Measurements from ENCODE around the gene NRXN3.

The NRXN3 gene

DNA sequence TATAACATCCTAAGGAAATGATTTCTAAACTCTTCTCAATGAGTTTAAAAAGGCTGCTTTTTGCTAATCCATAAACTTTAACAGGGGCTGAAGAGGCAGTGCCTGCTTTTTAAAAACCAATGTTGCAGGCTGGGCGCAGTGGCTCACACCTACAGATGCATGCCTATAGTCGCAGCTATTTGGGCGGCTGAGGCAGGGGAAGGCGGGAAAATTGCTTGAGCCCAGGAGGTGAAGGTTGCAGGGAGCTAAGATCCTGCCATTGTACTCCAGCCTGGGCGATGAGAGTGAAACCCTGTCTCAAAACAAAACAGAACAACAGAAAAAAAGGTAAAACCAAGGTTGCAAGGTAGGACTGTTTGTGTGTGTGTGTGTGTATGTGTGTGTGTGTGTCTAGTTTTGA lies 1509.9 kb downstream of the NRXN3 start:
- no peak for DNase-seq

DNA sequence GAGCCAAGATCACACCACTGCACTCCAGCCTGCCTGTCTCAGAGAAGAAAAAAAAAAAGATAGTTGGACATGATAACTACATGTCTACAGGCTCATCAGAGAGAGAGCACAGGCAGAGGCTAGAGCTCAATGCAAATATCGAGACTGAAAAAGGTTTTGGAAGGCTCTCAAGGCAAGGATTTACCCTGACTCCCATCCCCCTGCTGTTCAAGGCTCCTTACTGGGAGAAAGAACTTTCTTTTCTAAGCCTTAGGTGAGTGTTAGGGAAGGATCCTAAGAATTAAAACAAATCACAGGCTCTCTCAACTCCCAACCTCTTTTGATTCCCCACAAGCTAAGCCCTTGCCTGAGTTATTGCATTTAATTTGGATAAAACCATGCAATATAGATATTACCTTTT lies 1516.0 kb downstream of the NRXN3 start:
- DNase-seq, result no peak

DNA sequence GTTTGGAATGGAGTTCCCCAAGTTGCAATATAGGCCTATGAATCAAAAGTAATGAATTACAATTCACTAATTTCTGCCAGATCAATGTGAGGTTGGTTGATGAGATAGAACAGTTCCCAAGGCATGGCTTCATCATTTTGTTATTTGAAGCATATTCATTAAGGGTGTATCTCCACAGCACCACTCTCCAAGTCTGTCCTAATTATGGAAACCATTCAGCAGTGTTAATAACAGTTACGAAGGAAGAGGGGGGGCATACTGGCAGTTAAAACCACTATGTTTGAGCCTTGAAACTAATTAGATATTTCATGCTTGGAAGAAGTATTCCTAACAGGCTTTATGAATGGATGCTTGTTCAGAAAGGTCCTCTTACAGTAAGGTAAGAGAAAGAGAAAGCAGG lies 1520.8 kb downstream of the NRXN3 start:
- DNase-seq, result no peak

DNA sequence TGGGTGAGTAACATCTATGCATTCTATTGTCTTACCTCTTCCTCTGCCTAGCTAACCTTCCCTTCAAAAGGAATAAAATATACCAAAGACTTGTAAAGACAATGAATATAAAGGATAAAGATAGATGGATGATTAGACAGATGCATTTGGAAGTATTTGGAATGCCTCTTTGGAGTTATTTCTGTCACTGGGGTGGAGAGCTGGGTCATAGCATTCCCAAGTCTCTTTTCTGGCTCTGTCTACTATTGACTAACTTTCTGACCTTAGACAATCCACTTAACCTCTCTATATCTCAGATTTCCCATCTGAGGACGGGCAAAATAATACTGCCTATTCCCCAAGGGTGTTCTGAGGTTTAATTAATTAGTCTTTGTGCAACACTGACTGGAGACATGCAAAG lies 1523.8 kb downstream of the NRXN3 start:
- DNase-seq, result no peak

DNA sequence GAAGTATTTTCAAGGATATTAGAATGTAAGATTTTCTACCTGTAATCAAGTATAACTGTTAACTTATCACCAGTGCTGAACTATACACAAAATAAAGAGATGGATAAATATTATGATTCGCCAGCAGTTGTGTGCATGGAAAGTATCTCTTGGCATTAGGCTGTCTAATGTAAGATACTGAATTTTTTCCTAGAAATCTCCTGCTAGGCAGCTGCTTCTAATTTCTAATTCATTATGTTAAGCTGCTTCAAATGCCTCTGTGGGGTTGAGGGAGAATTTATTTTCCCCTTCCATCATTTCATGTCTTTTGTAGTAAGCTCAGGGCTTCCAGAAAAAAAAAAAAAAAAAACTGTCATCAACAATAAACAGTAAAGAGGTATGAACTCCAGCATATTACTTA lies 1525.1 kb downstream of the NRXN3 start:
- no peak for DNase-seq

DNA sequence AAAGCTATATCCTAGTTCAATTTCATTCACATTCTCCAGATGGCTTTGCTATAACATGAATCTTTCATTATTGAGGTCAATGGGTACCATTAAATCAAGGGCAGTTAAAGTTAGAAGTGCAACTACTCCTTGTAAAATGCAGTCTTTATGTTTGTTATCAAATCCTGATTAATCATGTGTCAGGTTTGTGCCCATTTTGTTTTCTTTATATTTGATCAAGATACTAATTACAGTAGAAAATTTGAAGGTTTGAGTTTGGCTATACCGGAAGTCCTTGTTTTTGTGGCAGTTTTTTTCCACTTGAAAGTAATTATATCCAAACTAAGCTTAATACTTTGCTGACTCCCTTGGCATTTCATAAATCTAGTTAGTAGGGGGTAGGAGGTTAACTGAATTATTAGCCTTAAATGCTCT lies 1528.1 kb downstream of the NRXN3 start:
- no peak for DNase-seq

DNA sequence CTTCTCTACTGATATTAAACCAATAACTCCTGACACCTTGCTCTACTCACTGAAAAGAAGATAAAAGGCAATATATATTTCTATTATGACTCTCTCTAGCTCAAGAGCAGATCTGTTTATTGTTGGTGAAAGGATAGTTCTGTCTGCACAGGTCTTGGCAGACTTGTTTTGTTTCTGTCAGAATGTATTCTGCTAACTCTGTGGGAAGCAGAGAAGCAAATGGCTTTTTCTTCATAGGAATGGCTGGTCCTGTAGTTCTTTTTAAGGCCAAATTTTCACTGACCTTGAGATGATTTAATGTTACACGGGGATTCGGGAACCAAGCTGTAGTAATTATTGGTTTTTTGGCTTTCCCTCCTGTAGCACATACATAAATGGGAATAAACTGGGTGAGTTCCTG lies 1529.0 kb downstream of the NRXN3 start:
- no peak for DNase-seq

DNA sequence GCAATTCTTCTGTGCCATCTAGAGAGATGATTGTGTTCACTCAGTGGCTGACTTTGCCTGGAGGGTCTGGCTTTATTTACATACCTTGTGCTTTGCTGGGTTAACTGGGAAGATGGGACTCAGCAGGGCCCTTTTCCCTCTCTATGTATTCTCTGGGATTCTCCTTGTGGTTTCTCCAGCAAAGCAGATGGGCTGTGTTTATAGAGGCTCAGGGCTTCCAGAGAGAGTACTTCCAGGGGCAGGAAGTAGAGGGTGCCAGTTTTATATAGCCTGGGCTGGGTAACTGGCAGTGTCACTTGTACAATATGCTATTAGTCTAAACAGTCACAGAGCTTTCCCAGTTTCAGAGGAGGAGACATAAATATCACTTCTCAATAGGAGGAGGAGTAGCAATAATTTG lies 1531.2 kb downstream of the NRXN3 start:
- no peak for DNase-seq

DNA sequence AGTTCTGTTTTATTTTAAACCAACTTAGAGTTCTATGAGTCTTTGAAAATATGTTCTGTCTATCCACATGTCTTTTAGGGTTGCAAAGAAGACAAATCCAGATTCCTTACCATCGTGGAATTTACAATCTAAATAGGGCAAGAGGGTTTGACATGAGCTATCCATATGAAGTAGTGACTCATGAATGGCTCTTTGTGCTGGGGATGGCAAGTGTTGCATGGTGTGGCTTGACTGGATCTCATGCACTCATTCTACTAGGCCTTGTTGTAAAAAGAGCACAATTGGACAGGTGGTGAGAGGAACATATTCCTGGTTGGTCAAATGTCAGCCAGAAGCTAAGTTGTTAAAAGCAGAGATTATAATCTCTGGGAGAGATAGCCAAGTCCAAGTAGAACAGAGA lies 1532.0 kb downstream of the NRXN3 start:
- DNase-seq, result no peak

DNA sequence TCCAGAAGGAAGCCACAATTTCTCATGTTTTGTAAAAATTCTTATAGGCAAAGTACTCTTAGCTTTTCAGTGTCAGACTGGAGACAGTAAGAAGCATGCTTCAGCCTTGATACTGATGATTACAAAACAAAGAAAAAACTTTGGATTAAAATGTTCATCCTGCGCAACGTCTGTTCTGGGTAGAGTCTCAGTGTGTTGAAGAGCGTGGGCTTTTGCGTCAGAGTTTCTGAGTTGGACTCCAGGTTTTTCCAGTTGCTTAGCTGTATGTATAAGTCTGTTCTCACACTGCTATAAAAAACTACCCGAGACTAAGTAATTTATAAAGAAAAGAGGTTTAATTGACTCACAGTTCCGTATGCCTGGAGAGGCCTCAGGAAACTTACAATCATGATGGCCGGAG lies 1533.0 kb downstream of the NRXN3 start:
- no peak for DNase-seq

DNA sequence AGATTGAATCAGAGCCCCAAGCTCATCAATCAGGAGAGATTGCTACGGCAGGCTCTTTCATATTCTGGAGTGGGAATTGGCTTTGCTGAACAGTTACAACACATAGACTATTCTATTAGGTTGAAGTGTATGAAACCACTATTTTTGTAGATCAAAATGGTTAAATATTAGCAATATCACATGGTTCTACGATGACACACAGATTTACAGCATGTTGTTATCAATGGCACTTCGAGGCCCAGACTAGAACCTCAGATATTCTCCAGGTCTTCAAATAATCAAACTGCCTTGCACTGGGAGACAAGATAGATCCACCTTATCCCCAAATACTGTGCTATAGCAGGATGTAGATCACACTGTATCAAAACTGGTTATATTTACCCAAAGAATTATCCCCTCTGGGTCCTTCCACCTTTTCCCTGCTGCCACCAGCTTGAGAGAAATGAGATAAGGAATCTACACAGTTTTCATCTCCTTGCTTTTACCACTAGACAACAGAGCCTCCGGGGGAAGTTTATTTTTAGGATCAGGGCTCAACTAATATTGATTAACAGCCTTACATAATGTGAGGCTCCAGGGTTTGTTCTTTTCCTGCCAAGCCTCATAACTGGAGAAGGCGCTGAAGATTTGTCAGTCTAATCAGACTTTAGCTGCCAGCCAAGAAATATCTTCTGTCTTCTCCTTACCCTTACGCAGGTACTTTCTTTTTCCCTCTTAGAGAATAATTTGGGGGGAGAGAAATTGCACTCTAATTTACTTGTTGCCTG lies 1534.1 kb downstream of the NRXN3 start:
- DNase-seq, result no peak

DNA sequence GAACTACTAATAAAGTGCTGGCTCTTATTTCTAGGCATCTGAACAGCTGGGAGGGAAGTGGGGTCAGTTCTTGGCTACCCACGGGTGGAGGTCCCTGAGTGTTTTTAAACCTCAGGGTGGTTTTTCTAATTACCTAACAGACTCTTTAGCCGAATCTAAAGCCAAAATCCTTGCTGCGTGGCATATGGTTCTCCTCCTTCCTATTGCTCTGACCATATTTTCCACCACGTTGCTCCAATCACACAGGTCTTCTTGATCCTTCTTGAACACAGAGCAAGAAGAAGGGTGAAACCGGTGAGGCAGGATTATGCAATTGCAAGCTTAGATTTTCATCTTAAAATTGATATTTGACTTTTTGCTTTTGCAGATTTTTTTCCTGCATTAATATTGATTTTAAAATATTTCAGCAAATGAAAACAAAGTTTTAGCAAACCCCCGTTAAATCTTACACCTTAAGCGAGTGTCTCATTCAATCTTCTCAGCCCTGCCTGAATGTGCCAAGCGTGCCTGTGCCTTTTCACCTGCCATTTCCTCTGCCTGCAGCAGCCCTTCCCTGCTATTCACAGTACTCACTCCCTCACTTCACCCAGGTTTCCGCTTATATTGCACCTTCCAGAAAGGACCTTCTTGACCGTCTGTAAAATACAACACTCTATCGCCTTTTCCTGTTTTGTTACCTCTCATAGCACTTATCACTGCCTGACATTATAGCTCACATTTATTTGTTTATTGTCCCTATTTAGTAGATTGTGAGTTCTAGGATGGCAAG lies 1535.1 kb downstream of the NRXN3 start:
- DNase-seq, result no peak

DNA sequence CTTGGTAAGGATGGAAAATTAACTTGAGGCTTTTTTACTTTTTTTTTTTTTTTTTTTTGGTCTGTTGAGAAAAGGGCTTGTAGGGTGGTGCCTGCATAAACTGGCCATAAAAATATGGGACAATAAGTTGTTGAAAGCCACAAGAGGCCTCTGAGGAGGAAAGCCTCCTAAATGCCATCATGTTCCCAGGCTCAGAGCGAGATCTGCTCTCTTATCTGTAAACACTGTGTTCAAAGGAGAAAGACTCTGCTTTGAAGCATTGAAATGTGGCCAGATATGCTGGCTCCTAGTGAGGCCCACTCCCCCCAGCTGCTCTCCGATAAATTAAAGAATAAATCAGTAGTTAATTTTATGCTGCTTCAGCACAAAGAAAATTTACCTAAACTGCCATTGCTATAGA lies 1536.2 kb downstream of the NRXN3 start:
- DNase-seq, result no peak

DNA sequence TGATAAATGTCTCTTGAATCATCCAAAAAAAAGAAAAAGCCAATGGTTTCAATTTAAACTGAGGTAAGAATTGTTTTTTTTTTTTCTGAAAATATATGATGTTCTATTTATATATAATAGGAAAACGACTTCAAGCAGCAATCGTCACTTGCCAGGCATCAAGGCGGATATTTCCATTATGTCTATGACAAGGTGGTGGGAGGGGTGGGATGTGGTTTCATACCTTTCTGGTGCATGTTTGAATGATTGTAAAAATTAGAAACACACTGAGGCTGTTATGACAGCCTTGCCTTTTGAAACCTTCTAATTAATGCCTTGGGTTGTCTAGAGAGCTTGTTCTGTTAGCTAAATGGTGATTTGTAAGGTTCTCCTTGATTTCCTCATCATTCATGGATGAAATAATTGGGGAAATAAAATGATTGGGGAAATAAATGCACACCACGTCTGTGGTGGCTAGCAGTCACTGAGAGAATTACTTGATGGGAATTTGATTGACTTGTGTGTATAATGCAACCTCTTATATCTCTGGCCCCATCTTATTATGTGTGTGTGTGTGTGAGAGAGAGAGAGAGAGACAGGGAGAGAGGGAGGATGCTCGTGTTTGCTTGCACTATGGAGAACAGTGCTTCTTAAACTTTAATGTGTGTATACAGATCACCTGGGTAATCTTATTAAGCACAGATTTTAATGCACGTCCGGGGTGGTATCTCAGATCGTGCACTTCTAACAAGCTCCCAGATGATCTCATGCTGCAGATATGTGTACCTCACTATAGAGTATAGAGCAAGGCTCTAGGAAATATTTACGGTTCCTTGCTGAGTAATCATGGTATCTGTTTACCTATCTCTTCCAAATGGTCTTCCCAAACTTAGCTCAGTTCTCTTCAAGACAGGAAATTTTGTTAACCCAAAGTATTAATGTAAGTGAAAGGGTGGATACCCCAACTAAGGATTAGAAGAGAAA lies 1538.5 kb downstream of the NRXN3 start:
- DNase-seq, result no peak

DNA sequence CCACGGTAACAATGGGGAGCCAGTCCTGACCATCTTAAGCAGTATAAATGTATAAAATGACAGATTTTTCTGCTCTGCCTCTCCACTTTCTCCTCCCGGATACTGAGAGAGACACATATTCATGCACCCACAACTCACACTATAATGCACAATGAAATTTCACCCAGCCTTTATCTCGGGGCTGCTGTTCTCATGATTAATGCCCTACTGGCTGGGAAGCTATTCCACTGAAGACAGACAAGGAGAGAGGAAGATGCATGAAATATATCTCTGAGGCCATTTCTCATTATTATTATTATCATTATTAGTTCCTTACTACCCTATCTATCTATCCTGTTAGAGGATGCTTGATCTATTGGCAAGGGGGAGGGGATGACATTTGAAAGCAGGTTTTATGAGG lies 1539.4 kb downstream of the NRXN3 start:
- no peak for DNase-seq

DNA sequence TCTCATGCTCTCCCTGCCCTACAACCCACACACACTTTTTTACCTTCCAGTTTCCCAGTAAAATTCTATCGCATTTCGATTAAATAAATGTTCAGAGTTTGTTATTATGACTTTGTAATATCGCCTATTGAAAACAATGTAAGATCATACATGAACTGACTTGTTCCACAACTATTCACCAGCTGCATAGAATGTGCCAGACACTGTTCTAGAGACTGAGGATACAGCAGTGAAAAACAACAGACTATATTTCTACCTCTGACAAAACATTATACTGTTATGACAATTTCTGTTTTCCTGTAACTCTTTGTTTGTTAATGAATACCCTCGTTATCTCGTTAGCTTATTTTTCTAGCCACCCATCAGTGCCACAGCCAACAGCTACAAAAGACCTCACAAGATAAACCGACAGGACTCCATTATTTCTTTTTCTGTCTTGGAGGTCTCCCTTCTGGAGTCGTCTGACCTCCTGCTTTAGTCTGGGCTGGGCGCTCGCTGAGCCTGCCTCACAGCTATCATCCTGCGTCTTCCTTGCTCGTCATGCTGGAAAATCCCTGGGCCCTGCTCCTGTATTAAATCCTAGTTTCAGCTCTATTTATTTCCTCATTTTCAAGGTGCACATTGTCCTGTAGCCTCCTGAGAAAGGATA lies 1542.3 kb downstream of the NRXN3 start:
- no peak for DNase-seq

DNA sequence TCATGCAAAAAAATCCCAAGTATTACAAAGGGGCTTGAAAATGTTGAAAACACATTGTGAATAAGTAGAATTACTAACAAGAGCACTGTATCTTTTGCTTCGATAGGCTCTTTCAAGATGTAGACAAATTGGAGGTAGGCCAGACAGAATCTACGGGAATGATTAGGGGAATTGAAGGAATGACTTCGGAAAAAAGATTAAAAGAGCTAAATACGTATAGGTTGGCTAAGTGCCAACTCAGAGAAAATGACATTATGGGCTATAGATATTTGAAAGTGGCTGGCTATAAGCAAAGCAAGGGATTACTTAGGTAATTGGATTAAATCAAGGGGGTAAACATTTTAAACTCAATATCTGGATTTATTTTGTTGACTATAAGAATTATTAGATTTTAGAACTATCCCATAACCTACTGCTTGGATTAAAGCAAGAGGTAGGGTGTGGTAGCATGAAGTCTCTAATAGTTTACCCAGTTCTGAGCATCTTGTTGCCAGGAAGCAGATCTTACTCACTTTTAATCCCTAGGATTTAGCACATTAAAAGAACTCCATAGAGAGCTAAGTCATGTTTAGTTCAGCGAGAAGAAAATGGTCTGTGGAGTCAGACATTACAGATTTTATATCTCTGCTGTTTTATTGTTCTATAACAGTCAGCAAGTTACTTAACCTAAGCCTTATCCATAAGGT lies 1551.4 kb downstream of the NRXN3 start:
- no peak for DNase-seq

DNA sequence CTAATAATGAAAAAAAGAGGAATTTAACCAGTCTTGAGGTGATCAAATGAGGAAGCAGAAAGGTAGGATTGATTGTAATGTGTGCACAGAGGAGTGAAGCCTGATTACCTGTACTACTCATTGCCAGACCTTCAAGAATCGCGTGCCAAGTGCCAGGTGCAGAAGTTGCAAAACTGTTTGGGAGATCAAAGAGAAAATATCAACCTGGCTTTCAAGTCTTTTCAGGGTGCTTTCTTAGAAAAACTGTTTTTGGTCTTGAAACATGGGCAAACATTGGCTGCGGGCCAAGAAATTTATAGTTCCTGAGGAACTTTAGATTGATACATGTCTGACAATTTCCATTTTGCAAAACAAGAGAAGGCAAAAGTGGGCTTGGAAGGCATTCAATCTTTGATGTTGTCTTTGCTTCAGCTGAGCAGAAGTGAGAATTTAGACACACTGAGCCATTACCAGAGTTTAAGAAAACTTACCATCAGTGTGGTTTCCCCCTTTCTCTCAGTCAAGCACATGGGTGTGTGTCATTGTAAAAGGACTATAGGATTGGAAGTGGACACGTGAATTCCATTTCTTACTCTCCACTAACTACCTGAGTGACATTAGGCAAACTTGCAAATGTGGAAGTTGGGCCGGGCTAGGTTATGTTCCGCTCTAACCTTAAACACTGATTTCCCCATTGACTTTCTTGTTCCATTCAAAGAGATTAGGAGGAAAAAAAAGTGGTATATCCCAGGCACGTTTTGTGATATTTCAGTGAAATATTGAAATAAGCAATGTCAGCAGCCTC lies 1555.0 kb downstream of the NRXN3 start:
- no peak for DNase-seq

DNA sequence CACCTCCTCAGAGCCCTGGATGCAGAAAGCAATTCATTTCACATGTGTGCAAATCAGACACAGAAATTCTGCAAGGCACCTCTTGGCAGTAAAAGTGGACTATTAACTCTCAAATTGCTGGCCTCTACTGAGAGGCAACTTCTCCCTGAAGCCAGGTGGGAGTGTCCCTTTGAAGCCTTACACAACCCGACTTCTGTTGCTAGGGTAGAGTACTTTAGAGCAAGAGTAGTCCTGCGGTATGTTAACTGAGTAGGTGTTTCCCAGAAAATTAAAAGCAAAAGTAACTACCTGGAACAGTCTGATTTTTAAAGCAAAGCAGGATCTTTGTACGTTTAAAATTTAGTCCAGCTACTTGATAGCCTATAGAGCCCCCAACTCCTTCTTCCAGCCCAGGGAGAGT lies 1557.7 kb downstream of the NRXN3 start:
- no peak for DNase-seq

DNA sequence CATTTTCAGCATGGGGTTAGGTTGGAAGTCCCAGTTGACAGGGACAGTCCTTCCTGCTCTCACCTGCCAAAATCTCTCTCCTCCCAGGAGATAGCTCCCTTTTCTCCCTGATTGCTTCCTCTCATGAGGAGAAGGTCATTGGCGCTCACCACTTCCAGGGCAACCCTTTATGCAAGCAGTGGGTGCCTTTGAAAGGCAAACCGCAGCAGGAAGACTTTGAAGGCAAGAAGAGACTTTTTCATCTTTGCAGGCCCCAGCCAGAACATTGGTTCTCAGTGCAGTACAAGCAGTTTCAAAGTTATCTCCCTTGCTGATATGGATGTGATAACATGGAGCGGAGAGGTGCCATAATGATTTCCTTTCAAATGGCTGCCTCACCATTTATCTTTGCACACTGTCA lies 1558.2 kb downstream of the NRXN3 start:
- no peak for DNase-seq

DNA sequence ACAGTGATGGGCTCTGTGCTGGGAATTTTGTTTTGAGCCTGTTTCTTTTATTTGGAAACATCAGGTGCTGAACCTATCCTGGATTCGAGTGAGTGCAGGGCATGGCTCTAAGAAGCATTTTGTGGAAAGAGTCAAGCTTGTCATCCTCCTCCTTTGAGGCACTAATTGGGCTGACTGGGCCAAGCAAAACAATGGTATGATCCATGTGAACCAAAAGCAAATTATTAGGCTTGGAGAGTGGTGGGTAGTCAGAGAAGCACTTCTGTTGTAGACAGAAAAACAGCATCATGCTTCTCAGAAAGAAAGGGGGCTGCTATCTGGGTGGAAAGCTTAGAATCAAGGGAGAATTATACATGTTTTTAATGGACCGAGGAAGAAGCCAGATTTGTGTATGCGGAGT lies 1559.6 kb downstream of the NRXN3 start:
- DNase-seq, result no peak

DNA sequence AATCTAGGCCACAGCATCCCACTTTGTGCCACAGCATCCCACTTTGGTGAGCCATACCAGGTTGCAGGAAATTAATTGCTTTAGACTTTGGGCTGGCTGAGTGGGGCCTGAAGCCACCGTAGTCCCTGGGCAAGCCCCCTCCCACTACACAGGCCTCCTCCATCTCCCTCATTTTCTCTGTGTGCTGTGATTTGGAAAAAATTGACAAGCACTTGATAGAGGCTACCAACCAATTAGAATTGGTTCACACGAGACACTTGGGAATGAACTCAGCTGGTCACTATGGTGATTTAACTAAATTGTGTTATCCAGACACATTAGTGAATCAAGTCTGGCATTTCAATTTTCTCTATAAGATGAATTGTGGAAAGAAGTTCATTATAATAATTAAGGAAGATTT lies 1560.0 kb downstream of the NRXN3 start:
- DNase-seq, result no peak
